Muscle layer of duodenum (tissue), 2 donors: ENCODE results near the gene SCYGR3.

ENCODE experiments used
- H3K27ac ChIP-seq: one replicate; pipeline ENCODE4 v1.7.0; 2013; ENCODE audit warnings: mild to moderate bottlenecking, low read length
- H3K27me3 ChIP-seq: one replicate; pipeline ENCODE4 v1.7.0; 2013; ENCODE audit warnings: low read depth, mild to moderate bottlenecking, control low read depth, low read length
- H3K36me3 ChIP-seq, 2 donors: one replicate each; pipeline ENCODE4 v1.7.0; 2013; ENCODE audit warnings: low read length in 2 of 2, control low read depth in 1 of 2, mild to moderate bottlenecking in 1 of 2; ENCODE audit not compliant: insufficient read depth in 2 of 2, control insufficient read depth in 1 of 2
- H3K4me1 ChIP-seq, 2 donors: one replicate each; pipeline ENCODE4 v1.7.0; 2013; ENCODE audit warnings: low read length in 2 of 2, mild to moderate bottlenecking in 2 of 2, control low read depth in 1 of 2, moderate library complexity in 1 of 2; ENCODE audit not compliant: insufficient read depth in 2 of 2, control insufficient read depth in 1 of 2
- H3K4me3 ChIP-seq, 2 donors: one replicate each; pipeline ENCODE4 v1.7.0; 2013; ENCODE audit warnings: low read length in 2 of 2, low read depth in 1 of 2, mild to moderate bottlenecking in 1 of 2
- H3K9me3 ChIP-seq, 2 donors: one replicate each; pipeline ENCODE4 v1.7.0; 2013; ENCODE audit warnings: low read length in 2 of 2, control low read depth in 1 of 2, mild to moderate bottlenecking in 1 of 2; ENCODE audit not compliant: control insufficient read depth in 1 of 2
- donor health status: healthy.

SCYGR3 gene

DNA sequence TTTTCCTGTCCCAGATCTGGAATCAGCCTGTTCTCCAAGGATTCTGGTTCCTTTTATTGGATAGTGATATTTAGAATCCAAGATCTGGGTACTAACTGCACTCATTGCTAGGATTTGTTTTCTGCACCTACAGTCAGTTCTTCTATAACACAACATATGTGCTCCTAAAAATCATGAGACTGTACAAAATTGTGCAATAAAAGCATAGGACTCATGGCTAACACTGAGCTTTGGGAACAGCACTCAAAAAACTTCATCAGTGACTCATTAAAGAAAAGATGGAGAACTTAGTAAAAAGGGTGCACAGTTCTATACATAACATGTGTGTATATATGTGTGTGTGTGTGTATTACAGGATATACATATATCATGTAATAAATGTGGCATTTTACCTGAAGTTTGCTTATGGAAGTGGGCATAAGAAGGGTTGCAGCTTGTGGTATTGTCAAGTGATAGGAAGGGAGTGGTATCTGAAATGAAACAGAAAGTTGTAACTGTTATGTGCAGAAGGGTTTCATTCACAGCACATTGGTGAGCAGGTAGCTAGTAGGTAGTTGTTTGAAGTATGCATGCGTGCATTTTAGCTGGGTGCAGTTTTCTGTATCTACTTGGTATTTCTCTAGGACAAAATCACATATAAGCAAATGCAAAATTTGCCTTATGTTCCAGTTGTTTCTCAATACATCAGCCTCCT lies 21.8 kb downstream of the SCYGR3 start:
- Histone ChIP-seq H3K27ac (no peak overlapping the region), H3K27me3 (no peaks in the 10 kb centered on the region), H3K4me1 (no peaks in the 10 kb centered on the region), H3K9me3 (peaks cover 0 to 2% of the 10 kb centered on the region in 2 donors), H3K4me3 (no peak overlapping the region), H3K36me3 (no peaks in the 10 kb centered on the region)

DNA sequence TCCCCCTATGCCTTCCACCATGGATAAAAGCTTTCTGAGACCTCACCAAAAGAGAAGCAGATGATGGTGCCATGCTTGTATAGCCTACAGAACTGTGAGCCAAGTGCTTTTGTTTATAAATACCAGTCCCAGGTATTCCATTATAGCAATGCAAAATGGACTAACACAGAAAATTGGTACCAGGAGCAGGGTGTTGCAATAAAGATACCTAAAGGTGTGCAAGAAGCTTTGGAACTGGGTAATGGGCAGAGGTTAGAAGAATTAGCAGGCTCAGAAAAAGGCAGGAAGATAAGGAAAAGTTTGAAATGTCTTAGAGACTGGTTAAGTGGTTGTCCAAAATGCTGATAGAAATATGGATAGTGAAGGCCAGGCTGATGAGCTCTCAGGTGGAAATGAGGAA lies 32.3 kb downstream of the SCYGR3 start:
- peaks cover 6 to 15% of the 10 kb centered on the region in 2 donors for H3K9me3 ChIP-seq
- no peak overlapping the region for H3K27ac ChIP-seq
- no peaks in the 10 kb centered on the region for H3K27me3 ChIP-seq
- H3K36me3 ChIP-seq = no peaks in the 10 kb centered on the region
- H3K4me3 ChIP-seq = no peak overlapping the region
- no peaks in the 10 kb centered on the region for H3K4me1 ChIP-seq

DNA sequence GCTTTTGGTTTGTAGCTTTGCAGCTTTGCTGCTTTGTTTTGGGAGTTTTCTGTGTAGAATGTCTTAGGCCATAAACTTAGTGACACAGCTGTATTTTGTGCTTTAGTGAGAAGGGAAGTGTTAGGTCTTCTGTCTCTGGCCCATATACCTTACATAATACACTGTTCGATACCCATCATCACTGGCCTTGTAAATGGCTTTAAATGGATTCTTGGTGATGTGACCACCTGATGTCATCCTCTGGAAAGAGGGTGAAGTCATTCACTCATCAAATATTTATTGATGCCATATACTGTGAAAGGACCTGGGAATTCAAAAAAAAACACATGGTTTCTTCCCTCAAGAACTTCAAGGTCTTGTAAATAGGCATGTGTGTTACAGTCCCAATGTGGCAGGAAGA lies 34.8 kb downstream of the SCYGR3 start:
- Histone ChIP-seq H3K27me3 (no peaks in the 10 kb centered on the region), H3K4me3 (no peak overlapping the region), H3K27ac (no peak overlapping the region), H3K36me3 (no peaks in the 10 kb centered on the region), H3K9me3 (peaks cover 6 to 15% of the 10 kb centered on the region in 2 donors), H3K4me1 (no peaks in the 10 kb centered on the region)

DNA sequence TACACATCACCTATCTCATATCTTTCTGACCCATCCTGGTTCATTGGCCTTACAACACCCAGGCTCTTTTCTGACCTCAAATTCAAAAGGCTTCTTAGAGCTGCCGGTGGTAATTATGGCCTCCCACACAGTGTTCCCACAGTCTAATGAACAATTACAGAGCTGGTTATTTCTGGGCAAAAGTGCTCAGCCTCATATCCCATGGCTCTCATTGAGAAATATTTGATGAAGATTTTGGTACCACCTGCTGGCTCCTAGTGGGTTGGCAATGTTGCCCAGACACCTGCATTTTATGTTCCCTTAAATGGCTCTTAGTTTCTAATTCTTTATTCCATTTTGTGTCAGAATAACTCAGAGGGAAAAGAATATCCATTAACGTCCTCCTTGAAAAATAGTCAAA lies 36.0 kb downstream of the SCYGR3 start:
- Histone ChIP-seq H3K36me3 (no peaks in the 10 kb centered on the region), H3K4me3 (no peak overlapping the region), H3K9me3 (peaks cover 6 to 15% of the 10 kb centered on the region in 2 donors), H3K27ac (no peak overlapping the region), H3K4me1 (no peaks in the 10 kb centered on the region), H3K27me3 (no peaks in the 10 kb centered on the region)

DNA sequence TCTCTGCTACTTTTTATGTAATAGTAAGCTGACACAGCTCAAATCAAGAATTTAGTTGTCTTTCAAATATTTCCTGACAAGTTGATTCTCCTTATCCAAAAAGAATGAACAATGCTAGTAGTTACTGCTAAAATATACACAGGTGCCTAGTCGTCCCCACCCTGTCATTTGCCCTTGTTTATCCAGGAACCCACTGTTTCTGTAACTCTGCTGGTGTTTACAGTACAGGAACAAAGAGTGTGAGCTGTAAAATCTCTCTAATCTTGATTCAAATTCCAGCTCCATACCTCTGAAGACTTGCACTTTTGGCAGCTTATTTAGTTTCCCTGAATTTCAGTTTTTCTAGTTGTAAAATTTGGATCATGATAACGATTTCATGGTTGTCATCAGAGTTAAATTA lies 37.1 kb downstream of the SCYGR3 start:
- H3K4me1 ChIP-seq = no peaks in the 10 kb centered on the region
- no peaks in the 10 kb centered on the region for H3K27me3 ChIP-seq
- peaks cover 2 to 6% of the 10 kb centered on the region in 2 donors for H3K9me3 ChIP-seq
- H3K36me3 ChIP-seq = no peaks in the 10 kb centered on the region
- no peak overlapping the region for H3K27ac ChIP-seq
- no peak overlapping the region for H3K4me3 ChIP-seq

DNA sequence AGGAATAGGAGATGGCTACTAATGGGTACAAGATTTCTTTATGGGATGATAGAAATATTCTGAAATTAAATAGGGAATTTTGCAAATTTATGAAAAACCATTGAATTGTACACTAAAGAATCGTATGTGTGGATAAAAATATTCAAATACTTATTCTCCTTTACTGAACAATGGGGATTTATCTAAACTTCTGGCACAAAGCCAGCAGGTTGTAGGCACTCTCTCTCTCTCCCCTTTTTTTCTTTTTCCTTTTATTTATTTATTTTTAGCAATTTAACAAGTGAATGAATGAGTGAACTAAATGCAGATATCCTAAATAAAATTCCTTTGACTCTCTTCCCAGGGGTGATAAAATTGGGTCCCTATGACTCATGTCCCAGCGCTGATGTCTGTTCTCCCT lies 37.8 kb downstream of the SCYGR3 start:
- Histone ChIP-seq H3K36me3 (no peaks in the 10 kb centered on the region), H3K4me3 (no peak overlapping the region), H3K27ac (no peak overlapping the region), H3K9me3 (no peaks in the 10 kb centered on the region), H3K27me3 (no peaks in the 10 kb centered on the region), H3K4me1 (no peaks in the 10 kb centered on the region)

DNA sequence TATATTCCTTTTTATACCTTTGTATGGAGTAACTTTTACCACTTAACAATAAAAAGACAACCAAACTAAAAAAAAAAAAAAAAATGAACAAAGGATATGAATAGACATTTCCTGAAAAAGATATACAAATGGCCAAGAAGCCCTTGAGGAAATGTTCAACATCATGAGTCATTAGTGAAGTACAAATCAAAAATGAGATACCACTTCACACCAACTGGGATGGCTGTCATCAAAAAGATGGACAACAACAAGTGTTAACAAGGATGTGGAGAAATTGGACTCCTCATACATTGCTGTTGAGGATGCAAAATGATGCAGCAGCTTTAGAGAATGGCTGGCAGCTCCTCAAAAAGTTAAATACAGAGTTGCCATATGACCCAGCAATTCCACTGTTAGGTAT lies 38.5 kb downstream of the SCYGR3 start:
- no peak overlapping the region for H3K4me3 ChIP-seq
- H3K27me3 ChIP-seq = no peaks in the 10 kb centered on the region
- no peaks in the 10 kb centered on the region for H3K4me1 ChIP-seq
- H3K27ac ChIP-seq = no peak overlapping the region
- no peaks in the 10 kb centered on the region for H3K36me3 ChIP-seq
- no peaks in the 10 kb centered on the region for H3K9me3 ChIP-seq

DNA sequence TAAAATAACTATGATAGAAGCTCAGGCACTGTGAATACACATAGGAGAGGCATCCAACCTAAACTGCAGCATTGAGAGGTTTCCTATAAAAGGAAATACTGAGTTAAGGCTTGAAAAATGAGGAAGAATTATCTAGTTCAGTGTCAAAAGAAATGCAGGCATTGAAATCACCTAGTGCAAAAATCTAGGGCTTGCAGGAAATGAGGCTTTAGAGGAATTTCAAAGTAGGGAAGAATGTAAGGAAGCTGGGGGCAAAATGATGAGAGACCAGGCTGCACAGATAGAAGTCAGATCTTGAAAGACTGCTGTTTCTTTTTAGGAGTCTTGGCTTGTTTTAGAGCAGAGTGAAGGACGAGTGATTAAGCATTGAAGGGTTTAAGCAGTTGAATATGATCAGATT lies 44.0 kb downstream of the SCYGR3 start:
- Histone ChIP-seq H3K27me3 (no peaks in the 10 kb centered on the region), H3K36me3 (no peaks in the 10 kb centered on the region), H3K9me3 (no peaks in the 10 kb centered on the region), H3K27ac (no peak overlapping the region), H3K4me1 (no peaks in the 10 kb centered on the region), H3K4me3 (no peak overlapping the region)

DNA sequence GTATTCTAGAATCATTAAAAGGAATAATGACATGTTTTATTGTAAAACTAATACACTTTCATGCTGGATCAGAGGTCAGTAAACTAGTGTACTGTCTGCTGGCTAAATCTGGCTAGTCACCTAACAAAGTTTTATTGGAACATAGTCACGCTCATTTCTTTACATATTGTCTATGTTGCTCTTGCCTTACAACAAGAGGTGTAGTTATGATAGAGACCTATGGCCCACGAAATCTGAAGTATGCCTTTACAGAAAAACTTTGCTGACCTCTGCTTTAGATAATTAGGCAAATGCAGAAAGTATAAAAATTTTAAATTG lies 45.8 kb downstream of the SCYGR3 start:
- H3K36me3 ChIP-seq = no peaks in the 10 kb centered on the region
- no peaks in the 10 kb centered on the region for H3K4me1 ChIP-seq
- H3K9me3 ChIP-seq = no peaks in the 10 kb centered on the region
- no peak overlapping the region for H3K4me3 ChIP-seq
- no peaks in the 10 kb centered on the region for H3K27me3 ChIP-seq
- H3K27ac ChIP-seq = no peak overlapping the region

DNA sequence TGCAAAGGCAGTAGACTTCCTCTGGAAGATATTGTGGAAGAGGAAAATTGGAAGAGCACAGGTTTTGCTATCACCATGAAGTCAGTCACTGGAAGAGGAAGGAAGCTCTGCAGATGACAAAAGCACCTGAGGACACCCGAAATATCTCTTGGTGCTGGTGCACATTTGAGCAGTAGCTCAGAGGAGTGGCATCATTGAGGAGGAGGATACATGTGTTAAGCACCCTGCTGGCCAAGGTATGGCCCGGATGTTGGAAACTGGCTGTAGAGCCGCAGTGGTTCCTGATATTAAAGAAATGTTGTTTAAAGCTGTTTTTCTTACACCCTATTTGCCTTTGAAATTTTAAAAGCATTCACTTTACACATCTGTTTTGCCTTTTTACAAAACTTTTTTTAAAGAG lies 48.6 kb downstream of the SCYGR3 start:
- H3K27ac ChIP-seq = no peak overlapping the region
- H3K4me1 ChIP-seq = no peaks in the 10 kb centered on the region
- no peaks in the 10 kb centered on the region for H3K9me3 ChIP-seq
- H3K4me3 ChIP-seq = no peak overlapping the region
- peaks cover 0 to 3% of the 10 kb centered on the region in 2 donors for H3K36me3 ChIP-seq
- H3K27me3 ChIP-seq = no peaks in the 10 kb centered on the region

DNA sequence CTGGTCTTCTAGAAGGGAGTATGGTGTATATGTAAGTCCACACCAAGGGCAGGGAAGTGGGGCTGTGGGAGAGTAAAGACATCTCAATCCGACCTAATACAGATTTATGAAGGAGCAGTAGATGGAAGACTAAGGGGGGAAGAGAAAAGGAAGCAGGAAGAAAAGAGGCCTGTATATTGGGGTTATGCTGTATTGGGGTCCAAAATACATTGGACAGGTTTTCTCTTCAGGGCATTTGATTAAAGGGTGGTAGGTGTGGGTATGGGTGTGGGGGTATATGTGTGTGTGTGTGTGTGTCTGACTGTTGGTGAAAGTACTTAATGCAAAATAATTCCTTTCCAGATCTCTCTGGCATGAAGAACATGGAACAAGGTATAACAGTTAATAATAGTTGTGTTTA lies 49.6 kb downstream of the SCYGR3 start:
- Histone ChIP-seq H3K9me3 (no peaks in the 10 kb centered on the region), H3K27me3 (no peaks in the 10 kb centered on the region), H3K36me3 (peaks cover 0 to 3% of the 10 kb centered on the region in 2 donors), H3K4me1 (no peaks in the 10 kb centered on the region), H3K4me3 (no peak overlapping the region), H3K27ac (no peak overlapping the region)
